Kidney epithelial cell (primary cell): ENCODE measurements around the gene EIPR1. TPM values are rescaled to one million over a fixed set of nuclear protein-coding genes. Genes with fewer than 3 reads are reported as not detected.

Source experiments
- DNase-seq: peaks from one replicate; pipeline ENCODE4 v3.0.0-alpha.2; 2010; ENCODE audit warnings: low read depth
- H3K27me3 ChIP-seq: 2 replicates; pipeline ENCODE4 v1.6.0; 2011; ENCODE audit warnings: low read length; ENCODE audit not compliant: control insufficient read depth, insufficient read depth
- H3K36me3 ChIP-seq: 2 replicates; pipeline ENCODE4 v1.5.1; 2011; ENCODE audit warnings: low read length; ENCODE audit not compliant: control insufficient read depth, insufficient read depth
- H3K4me3 ChIP-seq: 2 replicates; pipeline ENCODE4 v1.5.1; 2011; ENCODE audit warnings: low read depth, mild to moderate bottlenecking, control low read depth, low read length
- total RNA-seq: library from RNA; depleted of rRNA; stranded (reverse); fragments of >200 nt; gene quantifications from 2 replicates; pipeline ENCODE4 v1.2.3, GENCODE V29; 2015
- TF ChIP-seq, protein P1 (sequence below): IDR thresholded peaks from 2 replicates; pipeline ENCODE4 v1.5.1; 2011; ENCODE audit warnings: mild to moderate bottlenecking, moderate library complexity, low read length, control low read depth, inconsistent platforms; ENCODE audit not compliant: insufficient read depth, poor library complexity, severe bottlenecking

The EIPR1 gene
- total RNA-seq, 1 donor from 2014 or later = 67.2 TPM

DNA sequence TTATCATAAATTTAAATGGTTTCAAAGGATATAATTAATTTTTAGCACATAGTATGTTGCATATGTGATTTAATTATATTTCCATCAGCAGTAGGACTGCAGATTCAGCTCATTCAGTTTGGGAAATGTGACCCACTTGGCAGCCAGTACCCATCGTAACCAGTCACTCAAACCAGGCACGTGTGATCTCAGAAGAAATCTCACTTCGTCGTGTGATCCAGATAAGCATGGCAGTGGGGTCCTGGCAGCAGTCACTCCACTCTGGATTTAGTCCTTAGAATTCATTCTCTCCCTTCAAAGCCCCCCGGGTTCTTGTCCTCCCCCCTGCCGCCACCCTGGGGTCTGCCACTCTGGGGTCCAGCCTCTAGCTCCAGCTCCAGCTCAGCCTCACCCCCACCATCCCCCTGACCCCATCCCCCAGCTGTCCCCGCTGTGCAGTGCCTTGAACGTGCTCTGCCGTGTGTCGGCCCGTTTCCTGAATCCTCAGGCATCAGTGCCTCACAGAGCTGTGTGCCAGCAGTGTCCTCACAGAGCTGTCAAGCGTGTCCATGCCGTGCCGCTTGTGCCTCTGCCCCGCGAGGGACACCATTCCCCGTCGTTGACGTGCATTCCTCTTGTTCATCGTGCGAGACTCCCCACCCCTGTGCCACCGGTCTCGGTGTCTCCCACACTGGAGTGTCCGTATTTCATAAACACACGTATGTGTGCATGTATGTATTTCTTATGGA, 36.7 kb upstream of the EIPR1 start:
- no peaks in the 10 kb centered on the region for H3K36me3 ChIP-seq
- TF ChIP-seq, protein P1, sequence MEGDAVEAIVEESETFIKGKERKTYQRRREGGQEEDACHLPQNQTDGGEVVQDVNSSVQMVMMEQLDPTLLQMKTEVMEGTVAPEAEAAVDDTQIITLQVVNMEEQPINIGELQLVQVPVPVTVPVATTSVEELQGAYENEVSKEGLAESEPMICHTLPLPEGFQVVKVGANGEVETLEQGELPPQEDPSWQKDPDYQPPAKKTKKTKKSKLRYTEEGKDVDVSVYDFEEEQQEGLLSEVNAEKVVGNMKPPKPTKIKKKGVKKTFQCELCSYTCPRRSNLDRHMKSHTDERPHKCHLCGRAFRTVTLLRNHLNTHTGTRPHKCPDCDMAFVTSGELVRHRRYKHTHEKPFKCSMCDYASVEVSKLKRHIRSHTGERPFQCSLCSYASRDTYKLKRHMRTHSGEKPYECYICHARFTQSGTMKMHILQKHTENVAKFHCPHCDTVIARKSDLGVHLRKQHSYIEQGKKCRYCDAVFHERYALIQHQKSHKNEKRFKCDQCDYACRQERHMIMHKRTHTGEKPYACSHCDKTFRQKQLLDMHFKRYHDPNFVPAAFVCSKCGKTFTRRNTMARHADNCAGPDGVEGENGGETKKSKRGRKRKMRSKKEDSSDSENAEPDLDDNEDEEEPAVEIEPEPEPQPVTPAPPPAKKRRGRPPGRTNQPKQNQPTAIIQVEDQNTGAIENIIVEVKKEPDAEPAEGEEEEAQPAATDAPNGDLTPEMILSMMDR = no peak
- no peak overlapping the region for H3K4me3 ChIP-seq
- no peak for DNase-seq
- H3K27me3 ChIP-seq = no peaks in the 10 kb centered on the region

DNA sequence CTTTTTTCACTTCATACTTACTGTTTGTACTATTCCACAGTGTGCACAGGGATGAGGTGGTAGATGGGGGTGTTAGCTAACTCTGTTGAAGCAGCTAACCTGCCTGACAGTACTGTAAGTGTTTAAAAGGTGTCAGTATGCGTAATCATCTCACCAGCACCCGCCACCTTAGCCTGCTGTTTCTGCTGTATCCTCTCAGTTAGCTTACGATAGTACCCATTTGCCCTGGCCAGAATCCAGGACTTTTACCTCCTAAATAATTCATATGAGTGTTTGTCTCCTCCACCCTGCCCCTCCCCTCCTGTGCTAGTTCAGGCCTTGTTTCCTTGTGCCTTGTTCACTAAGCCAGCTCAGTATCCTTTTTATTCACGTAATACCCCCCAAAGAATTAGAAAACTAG, 36.1 kb upstream of the EIPR1 start:
- no peaks in the 10 kb centered on the region for H3K36me3 ChIP-seq
- DNase-seq = no peak
- TF ChIP-seq, protein P1 = no peak
- H3K4me3 ChIP-seq = no peak overlapping the region
- no peaks in the 10 kb centered on the region for H3K27me3 ChIP-seq

DNA sequence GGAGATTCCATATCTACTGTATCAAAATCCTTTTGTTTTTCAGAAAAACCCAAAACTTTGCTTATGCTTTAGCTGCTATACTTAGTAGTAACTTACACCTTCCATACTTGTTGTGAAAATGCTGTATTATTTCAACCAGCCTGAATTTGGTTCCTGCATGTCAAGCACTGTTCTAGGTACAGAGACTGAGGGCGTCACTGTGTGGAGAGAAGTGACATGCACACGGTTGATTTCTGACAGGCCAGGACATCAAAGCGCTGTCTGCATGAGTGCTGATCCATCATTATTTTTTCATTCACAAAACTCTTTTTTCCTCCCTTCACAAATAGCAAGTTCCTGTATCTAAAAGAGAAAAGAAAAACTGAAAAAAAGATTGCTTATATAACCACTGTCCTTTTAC, 33.5 kb upstream of the EIPR1 start:
- no peaks in the 10 kb centered on the region for H3K27me3 ChIP-seq
- H3K4me3 ChIP-seq = no peak overlapping the region
- no peak for DNase-seq
- TF ChIP-seq, protein P1 = no peak
- H3K36me3 ChIP-seq = peaks cover under 1% of the 10 kb centered on the region

DNA sequence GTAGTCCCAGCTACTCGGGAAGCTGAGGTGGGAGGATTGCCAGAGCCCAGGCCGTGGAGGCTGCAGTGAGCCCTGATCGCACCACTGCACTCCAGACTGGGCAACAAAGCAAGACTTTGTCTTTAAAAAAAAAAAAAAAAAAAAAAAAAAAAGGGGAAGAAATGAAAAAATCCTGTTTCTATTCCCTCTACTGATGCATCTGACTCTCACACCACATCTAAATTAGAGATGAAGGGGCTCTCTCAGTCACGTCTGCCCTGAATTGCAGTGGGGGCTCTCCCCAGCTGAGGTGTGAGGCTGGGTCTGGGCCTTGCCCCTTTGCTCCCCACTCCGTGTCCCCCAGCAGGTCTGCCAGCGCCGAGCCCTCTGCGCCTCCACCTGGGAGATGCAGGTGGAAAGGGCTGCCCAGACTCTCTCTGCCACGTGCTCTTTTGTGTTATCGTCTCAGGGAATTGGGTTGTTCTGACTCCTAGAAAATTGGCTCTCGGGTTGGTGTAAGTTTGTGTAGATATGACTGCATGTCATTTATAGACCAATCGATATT, 32.1 kb upstream of the EIPR1 start:
- DNase-seq = no peak
- Histone ChIP-seq H3K27me3 (no peaks in the 10 kb centered on the region), H3K36me3 (peaks cover 1% of the 10 kb centered on the region), H3K4me3 (no peak overlapping the region)
- TF ChIP-seq, protein P1 = no peak

DNA sequence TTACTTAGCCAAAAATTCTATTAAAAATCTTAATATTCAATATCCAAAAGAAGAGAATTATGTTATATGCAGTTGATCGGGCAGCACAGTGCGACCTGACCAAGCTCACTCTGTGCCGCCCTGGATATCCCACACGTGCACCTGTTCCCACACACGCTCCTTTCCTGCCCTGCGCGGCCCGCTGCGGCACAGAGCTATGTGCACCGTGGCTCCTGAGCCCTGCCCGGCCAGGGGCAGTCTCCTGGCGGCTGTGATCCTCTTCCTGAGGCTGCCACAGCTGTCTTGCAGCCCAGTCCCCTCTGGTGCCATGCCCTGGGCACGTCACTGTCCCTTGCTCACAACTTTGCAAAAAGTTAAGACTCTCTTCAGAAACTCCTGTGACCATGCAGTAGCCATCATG, 31.2 kb upstream of the EIPR1 start:
- Histone ChIP-seq H3K27me3 (no peaks in the 10 kb centered on the region), H3K4me3 (no peak overlapping the region), H3K36me3 (peaks cover 1% of the 10 kb centered on the region)
- DNase-seq = no peak
- TF ChIP-seq, protein P1 = no peak

DNA sequence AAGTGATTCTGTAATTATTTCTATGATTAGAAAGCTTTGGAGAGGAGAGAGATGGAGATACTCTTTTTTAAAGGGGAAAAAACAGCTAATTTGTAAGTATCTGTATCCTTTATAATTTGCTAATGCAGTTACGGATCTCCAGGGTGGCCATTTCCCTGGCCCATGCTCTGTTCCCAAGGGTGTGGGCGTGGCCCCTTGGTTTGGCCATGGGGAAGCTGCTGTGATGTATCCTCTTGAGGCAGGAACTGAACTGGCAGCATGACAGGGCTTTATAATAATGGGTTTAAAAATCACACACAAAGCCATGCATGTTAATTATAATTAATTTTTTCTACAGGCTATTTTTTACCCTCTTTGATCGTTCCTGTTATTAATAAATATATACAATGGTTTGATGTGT, 28.9 kb upstream of the EIPR1 start:
- Histone ChIP-seq H3K27me3 (no peaks in the 10 kb centered on the region), H3K36me3 (peaks cover 1% of the 10 kb centered on the region), H3K4me3 (no peak overlapping the region)
- DNase-seq = no peak
- TF ChIP-seq, protein P1 = no peak
